Immature natural killer cell (primary cell): ENCODE measurements around the gene PADI2. TPM values are rescaled to one million over a fixed set of nuclear protein-coding genes. Genes with fewer than 3 reads are reported as not detected.

Experiments
- DNase-seq, 3 donors: peaks; one replicate each; pipeline ENCODE4 v3.0.0; 2022; ENCODE audit warnings: mixed read lengths in 1 of 3
- H3K27ac Mint-ChIP-seq, 6 donors: one replicate each; pipeline ENCODE4 v1.8.0; 2020; ENCODE audit warnings: mixed read lengths in 6 of 6, mild to moderate bottlenecking in 5 of 6, inconsistent platforms in 4 of 6, moderate library complexity in 3 of 6
- H3K27me3 Mint-ChIP-seq, 3 donors: one replicate each; pipeline ENCODE4 v1.8.0; 2020 to 2021; ENCODE audit warnings: low read depth in 3 of 3, mild to moderate bottlenecking in 3 of 3, mixed read lengths in 3 of 3, moderate library complexity in 3 of 3, inconsistent platforms in 1 of 3
- H3K36me3 Mint-ChIP-seq, 3 donors: one replicate each; pipeline ENCODE4 v1.8.0; 2020; ENCODE audit warnings: mixed read lengths in 3 of 3, inconsistent platforms in 2 of 3, mild to moderate bottlenecking in 2 of 3
- H3K4me1 Mint-ChIP-seq, 2 donors: one replicate each; pipeline ENCODE4 v1.8.0; 2020; ENCODE audit warnings: inconsistent platforms in 2 of 2, mild to moderate bottlenecking in 2 of 2, mixed read lengths in 2 of 2, moderate library complexity in 1 of 2
- H3K4me3 Mint-ChIP-seq, 5 donors: one replicate each; pipeline ENCODE4 v1.8.0; 2020; ENCODE audit warnings: mild to moderate bottlenecking in 5 of 5, mixed read lengths in 5 of 5, inconsistent platforms in 3 of 5, moderate library complexity in 3 of 5
- H3K9me3 Mint-ChIP-seq, 6 donors: one replicate each; pipeline ENCODE4 v1.8.0; 2020; ENCODE audit warnings: mild to moderate bottlenecking in 6 of 6, mixed read lengths in 6 of 6, inconsistent platforms in 4 of 6, moderate library complexity in 3 of 6
- polyA plus RNA-seq, 3 donors: library from polyadenylated mRNA; unstranded; fragments of 300-500 nt; fragmentation: Illumina TruSeq; gene quantifications; one replicate each; pipeline ENCODE4 v1.2.3, GENCODE V29; 2021

Gene PADI2
- polyA plus RNA-seq, 3 donors from 2014 or later, result 0.15 to 1.6 (median 0.20) TPM

DNA sequence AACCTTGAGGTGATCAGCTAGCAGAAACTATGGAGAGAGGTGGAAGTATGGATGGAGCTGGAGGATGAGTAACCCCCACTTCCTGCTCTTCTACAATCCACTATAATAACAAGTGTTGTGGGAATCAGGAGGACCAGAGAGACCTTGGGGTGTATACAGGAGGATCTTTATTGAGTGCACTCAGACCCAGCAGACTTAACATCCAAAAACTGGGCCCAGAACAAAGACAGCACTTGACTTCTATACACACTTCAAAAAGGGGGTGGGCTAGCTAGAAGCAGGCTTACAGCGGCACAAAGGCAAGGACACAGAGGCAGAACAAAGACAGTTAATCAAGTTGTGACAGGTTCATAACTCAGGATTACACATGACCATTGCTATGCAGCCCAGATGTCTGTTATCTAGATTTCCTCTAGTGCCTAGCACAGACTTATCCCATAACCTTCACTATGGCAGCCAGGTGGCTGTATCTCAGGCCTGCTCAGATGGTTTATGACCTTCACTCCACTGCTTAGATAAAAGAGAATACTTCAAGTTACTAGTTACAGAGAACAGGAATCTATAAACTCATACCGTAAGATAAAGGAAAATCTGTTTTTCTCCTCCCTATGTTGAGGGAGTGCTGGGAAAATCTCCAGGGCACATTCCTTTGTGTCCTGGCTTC is 36.1 kb upstream of the PADI2 start:
- Mint-ChIP-seq H3K9me3 (peaks cover 9 to 54% (median 43%) of the 10 kb centered on the region in 6 donors), H3K27me3 (peaks cover 3 to 24% (median 11%) of the 10 kb centered on the region in 3 donors), H3K36me3 (peaks cover 3 to 31% (median 20%) of the 10 kb centered on the region in 3 donors), H3K4me3 (no peak overlapping the region), H3K27ac (no peak overlapping the region), H3K4me1 (no peaks in the 10 kb centered on the region)
- no peak for DNase-seq

DNA sequence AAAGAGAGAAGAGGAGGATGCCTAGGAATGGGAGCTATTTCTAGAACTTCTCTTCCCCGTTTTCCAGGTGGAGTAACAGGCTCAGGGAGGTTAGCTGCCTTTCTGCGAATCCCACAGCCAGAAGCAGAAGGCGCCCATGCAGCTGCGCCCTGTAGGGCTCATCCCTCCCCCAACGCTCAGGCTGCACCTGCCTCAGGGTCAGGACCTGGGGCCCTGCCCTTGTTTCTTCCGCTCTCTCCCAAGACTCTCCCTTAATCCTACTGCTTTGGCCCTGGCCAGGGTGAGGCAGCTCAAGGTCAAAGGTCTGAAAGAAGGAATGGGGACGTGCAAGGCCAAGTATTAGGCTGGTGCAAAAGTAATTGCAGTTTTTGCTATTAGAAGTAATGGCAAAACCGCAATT is 30.5 kb upstream of the PADI2 start:
- H3K9me3 Mint-ChIP-seq, result peaks cover 0 to 33% (median 26%) of the 10 kb centered on the region in 6 donors
- no peak overlapping the region for H3K27ac Mint-ChIP-seq
- no peak overlapping the region for H3K4me3 Mint-ChIP-seq
- peaks cover 0 to 17% (median 16%) of the 10 kb centered on the region in 3 donors for H3K36me3 Mint-ChIP-seq
- DNase-seq, result no peak
- H3K27me3 Mint-ChIP-seq, result peaks cover 4 to 23% (median 13%) of the 10 kb centered on the region in 3 donors
- no peaks in the 10 kb centered on the region for H3K4me1 Mint-ChIP-seq

DNA sequence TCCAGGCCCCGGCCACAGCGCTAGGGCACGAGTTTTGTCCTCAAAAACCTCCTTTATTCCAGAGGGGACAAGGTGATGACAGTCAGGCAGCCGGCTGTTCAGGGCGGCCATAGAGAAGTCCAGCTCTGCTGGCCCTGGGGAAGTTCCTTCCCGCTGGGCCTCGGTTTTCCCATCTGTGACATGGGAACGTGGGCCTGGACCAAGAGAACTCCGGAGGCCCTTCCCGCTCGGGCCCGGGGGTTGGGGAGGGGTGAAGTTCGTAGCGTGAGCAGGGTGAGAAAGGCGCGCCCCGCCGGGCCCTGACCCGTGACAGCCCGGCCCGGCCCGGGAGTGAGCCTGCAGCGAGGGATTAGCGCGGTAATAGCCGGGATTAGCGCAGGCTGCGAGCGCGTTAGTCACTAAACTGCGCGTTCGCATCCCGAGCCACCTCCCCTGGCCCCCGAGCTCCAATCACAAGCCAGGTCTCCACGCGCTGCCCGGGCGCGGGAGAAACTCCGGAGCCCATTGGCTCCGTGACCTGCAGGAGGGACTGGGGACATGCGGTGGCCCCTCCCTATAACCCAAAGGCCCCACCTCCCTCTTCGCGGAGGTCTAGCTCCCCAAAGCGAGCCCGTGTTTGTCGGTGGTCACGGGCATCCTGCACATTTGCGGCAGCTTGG is 29.8 kb upstream of the PADI2 start:
- DNase-seq, result no peak
- Mint-ChIP-seq H3K4me1 (no peaks in the 10 kb centered on the region), H3K4me3 (no peak overlapping the region), H3K9me3 (peaks cover 0 to 26% (median 19%) of the 10 kb centered on the region in 6 donors), H3K27me3 (peaks cover 4 to 17% (median 7%) of the 10 kb centered on the region in 3 donors), H3K27ac (no peak overlapping the region), H3K36me3 (peaks cover 0 to 16% (median 10%) of the 10 kb centered on the region in 3 donors)

DNA sequence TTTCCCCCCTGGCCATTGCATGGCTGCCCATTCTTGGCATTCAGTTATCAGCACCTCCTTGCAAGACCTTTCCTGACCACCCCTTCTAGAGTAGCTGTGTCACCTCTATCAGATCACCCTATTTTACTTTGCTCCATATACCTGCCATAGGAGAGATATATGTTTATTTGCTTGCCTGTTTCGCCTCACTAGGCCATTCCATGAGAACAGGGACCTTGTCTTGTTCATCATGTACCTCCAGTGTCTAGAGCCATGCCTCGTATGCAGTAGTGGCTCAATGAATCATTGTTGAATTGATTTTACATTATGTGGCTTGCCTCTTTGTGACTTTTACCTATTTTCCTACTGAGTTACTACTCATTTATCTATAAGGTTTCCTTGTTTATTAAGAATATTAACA is 26.4 kb upstream of the PADI2 start:
- peaks cover 4 to 6% (median 5%) of the 10 kb centered on the region in 3 donors for H3K27me3 Mint-ChIP-seq
- no peak overlapping the region for H3K27ac Mint-ChIP-seq
- H3K4me3 Mint-ChIP-seq, result no peak overlapping the region
- no peaks in the 10 kb centered on the region for H3K4me1 Mint-ChIP-seq
- no peaks in the 10 kb centered on the region for H3K36me3 Mint-ChIP-seq
- peaks cover 0 to 2% (median 0%) of the 10 kb centered on the region in 6 donors for H3K9me3 Mint-ChIP-seq
- no peak for DNase-seq

DNA sequence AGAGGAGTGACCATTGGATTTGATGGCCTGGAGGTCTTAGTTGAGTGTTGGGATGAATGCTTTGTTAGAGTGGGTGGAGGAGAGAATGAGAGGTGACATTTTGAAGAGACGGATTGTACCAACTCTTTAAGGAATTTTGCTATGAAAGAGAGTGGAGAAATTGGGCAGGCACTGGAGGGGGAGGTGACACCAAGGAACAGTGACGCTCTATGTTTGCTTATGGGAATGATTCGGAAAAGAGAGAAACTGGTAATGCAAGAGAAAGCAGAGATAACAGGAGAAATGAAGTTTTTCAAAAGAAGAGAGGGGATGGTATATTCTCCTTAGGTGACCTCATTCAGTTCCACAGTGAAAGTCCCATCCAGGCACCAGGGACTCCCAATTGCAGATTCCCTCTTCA is 24.5 kb upstream of the PADI2 start:
- no peak overlapping the region for H3K27ac Mint-ChIP-seq
- no peaks in the 10 kb centered on the region for H3K36me3 Mint-ChIP-seq
- DNase-seq, result no peak
- no peaks in the 10 kb centered on the region for H3K4me1 Mint-ChIP-seq
- peaks cover 0 to 6% (median 5%) of the 10 kb centered on the region in 3 donors for H3K27me3 Mint-ChIP-seq
- no peak overlapping the region for H3K4me3 Mint-ChIP-seq
- H3K9me3 Mint-ChIP-seq, result peaks cover 0 to 2% (median 0%) of the 10 kb centered on the region in 6 donors

DNA sequence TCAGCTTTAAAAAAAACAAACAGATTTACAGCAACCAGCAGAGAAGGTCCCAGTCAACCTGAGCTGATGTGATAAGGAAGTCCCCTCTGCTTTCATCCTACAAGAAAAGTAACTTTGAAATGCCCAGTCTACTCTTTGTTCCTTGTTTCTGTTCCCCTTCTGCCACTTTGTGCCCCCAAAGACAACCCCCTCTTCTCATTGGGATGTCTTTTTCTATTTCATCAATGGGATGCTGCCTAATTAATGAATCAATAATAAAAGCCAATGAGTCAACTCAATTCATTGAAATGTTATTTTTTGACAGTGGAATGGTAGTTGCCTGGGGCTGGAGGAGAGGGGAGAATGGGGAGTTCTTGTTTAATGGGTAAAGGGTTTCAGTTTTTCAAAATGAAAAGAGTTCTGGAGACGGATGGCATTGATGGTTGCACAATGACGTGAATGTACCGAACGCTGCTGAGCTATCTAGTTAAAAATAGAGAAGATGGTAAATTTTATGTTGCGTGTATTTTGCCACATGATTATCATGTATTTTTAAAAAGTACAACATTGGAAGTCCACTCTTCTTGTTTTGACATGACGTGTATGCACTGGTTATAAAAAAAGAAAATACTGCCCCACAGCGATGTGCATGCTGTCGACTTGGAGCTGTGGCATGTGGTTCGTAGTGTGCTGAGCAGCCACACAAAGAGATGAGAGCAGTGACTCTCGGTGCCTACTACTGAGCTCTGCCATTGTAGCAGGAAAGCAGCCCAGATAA is 22.4 kb upstream of the PADI2 start:
- H3K36me3 Mint-ChIP-seq, result no peaks in the 10 kb centered on the region

DNA sequence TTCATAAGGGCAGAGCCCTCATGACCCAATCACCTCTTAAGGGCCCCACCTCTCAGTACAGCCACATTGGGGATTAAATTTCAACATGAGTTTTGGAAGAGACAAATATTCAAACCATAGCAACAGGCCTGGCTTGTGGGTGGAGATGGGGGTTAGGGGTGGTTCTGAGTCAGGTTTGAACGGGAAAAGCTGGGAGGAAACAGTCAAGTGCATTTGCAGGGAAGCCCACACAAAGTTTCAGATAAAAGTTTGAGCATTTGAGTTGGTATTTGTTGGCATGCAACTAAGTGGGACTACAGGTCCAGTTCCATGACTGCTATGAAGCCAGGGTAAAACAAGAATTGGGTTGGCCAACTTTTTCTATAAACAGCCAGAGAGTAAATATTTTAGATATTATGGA is 21.0 kb upstream of the PADI2 start:
- no peak for DNase-seq
- no peaks in the 10 kb centered on the region for H3K36me3 Mint-ChIP-seq
- H3K4me3 Mint-ChIP-seq, result no peak overlapping the region
- peaks cover 0 to 2% (median 0%) of the 10 kb centered on the region in 6 donors for H3K9me3 Mint-ChIP-seq
- H3K27me3 Mint-ChIP-seq, result peaks cover 2 to 9% (median 2%) of the 10 kb centered on the region in 3 donors
- no peaks in the 10 kb centered on the region for H3K4me1 Mint-ChIP-seq
- H3K27ac Mint-ChIP-seq, result no peak overlapping the region

More for the DNA sequence above, 22.4 kb upstream of the PADI2 start:
- Mint-ChIP-seq H3K4me3 (no peak overlapping the region), H3K9me3 (peaks cover 0 to 2% (median 0%) of the 10 kb centered on the region in 6 donors), H3K27me3 (peaks cover 2 to 6% (median 2%) of the 10 kb centered on the region in 3 donors), H3K27ac (no peak overlapping the region), H3K4me1 (no peaks in the 10 kb centered on the region)
- no peak for DNase-seq

DNA sequence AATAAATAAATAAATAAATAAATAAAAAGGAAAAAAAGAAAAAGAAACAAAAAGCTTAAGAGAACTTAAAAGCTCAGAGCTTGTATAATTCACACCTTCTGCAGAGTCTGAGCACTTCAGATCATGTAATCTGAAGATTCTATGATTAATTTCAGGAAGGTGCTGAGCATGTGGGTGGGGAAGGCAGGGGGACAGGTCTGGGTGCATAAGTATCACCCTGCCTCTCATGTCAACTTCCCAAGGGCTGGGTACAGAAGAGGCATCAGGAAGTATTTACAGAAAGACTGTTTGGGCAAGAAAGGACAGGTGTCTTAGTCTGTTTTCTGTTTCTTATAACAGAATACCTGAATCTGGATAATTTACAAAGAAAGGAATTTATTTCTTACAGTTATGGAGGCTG is 20.4 kb upstream of the PADI2 start:
- Mint-ChIP-seq H3K36me3 (no peaks in the 10 kb centered on the region), H3K27me3 (peaks cover 2 to 9% (median 2%) of the 10 kb centered on the region in 3 donors), H3K4me1 (no peaks in the 10 kb centered on the region), H3K9me3 (peaks cover 0 to 2% (median 0%) of the 10 kb centered on the region in 6 donors), H3K4me3 (no peak overlapping the region), H3K27ac (no peak overlapping the region)
- DNase-seq, result no peak

DNA sequence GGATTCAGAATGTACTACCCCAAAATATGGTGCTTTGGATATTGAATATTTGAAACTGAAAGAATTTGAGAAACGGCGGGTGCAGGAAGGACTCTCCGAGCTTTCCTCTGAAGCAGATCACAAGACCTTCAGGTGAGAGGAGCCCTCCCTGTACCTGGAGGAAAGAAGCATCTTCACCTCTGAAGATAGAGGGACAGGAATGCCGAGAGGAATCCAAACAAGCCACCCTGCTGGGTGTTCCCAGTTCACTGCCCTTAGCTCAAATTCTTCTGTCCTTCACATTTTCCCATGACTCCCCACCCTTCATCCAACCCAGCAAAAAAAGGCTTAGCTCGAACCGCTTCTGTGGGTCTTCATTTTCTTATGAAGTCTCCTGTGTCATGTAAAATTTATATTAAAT is 18.2 kb upstream of the PADI2 start:
- no peak for DNase-seq
- no peak overlapping the region for H3K27ac Mint-ChIP-seq
- H3K4me1 Mint-ChIP-seq, result no peaks in the 10 kb centered on the region
- H3K9me3 Mint-ChIP-seq, result peaks cover 0 to 2% (median 0%) of the 10 kb centered on the region in 6 donors
- H3K4me3 Mint-ChIP-seq, result no peak overlapping the region
- H3K27me3 Mint-ChIP-seq, result peaks cover 2 to 9% (median 2%) of the 10 kb centered on the region in 3 donors
- no peaks in the 10 kb centered on the region for H3K36me3 Mint-ChIP-seq

DNA sequence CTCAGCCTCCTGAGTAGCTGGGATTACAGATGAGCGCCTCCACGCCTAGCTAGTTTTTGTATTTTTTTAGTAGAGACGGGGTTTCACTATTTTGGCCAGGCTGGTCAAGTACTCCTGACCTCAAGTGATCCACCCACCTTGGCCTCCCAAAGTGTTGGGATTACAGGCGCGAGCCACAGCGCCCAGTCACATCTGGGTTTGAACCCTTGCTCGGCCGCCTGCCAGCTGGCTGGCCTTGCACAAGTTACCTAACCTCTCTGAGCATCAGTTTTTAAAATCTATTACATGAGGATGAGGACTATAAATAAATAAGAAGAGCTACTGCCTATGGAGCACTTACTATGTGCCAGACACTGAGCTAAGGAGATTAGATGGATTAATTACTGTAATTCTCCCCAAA is 17.7 kb upstream of the PADI2 start:
- H3K9me3 Mint-ChIP-seq, result peaks cover 0 to 2% (median 0%) of the 10 kb centered on the region in 6 donors
- no peak overlapping the region for H3K27ac Mint-ChIP-seq
- no peak for DNase-seq
- peaks cover 2 to 9% (median 2%) of the 10 kb centered on the region in 3 donors for H3K27me3 Mint-ChIP-seq
- no peak overlapping the region for H3K4me3 Mint-ChIP-seq
- H3K36me3 Mint-ChIP-seq, result no peaks in the 10 kb centered on the region
- H3K4me1 Mint-ChIP-seq, result no peaks in the 10 kb centered on the region

DNA sequence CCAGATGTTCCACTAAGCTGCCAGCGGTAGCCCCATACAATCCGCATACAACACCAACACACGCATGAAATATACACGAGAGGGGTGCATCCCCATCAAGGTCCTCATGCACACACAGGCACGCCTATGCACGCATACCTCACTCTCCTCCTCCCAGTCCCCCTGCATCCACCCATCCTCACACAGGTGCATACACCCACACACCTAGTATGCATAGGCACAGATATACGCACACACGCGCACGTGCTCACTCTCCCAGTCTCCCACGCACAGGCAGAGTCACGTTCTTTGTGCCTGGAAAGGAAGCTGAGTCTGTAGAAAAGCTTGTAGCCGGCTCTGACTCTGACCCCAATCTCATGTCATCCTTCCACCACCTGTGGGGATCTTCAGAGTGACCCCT is 16.9 kb upstream of the PADI2 start:
- DNase-seq, result no peak
- H3K9me3 Mint-ChIP-seq, result peaks cover 0 to 2% (median 0%) of the 10 kb centered on the region in 6 donors
- no peak overlapping the region for H3K27ac Mint-ChIP-seq
- H3K27me3 Mint-ChIP-seq, result peaks cover 2 to 9% (median 2%) of the 10 kb centered on the region in 3 donors
- no peaks in the 10 kb centered on the region for H3K4me1 Mint-ChIP-seq
- no peaks in the 10 kb centered on the region for H3K36me3 Mint-ChIP-seq
- H3K4me3 Mint-ChIP-seq, result no peak overlapping the region

DNA sequence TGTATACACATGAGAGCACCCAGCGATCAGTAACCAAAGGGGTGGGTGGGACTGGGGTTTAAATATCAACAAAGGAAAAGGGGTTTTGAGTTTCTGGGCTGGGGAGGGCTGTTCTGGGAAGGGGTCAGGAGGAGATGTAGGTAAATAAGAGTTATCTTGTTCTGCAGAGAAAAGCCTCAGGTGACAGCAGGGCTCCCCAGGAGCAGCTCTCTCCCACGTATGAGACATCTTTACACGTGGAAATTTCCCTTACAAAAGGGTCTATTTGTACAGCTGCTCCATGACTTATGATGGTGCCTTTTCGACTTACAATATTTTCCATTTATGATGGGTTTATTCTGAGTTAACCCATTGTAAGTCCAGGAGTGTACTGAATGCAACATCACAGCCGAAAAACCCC is 16.3 kb upstream of the PADI2 start:
- Mint-ChIP-seq H3K27ac (no peak overlapping the region), H3K27me3 (peaks cover 2 to 9% (median 4%) of the 10 kb centered on the region in 3 donors), H3K4me1 (no peaks in the 10 kb centered on the region), H3K4me3 (no peak overlapping the region), H3K9me3 (peaks cover 0 to 2% (median 0%) of the 10 kb centered on the region in 6 donors), H3K36me3 (no peaks in the 10 kb centered on the region)
- DNase-seq, result no peak

DNA sequence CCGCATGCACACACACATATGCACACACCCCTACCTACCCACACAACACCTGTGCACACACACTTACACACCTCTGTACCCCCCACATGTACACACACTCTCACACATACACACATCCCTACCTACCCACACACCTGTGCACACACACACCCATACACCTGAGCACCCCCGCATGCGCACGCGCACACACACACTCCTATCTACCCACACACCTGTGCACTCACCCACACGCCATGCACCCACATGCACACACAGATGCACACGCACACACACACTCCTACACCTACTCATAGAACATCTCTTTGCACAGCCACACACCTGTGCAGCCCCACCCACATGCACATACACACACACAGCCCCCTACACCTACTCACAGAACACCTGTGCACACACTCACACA is 15.5 kb upstream of the PADI2 start:
- Mint-ChIP-seq H3K9me3 (peaks cover 0 to 2% (median 0%) of the 10 kb centered on the region in 6 donors), H3K4me3 (no peak overlapping the region), H3K27ac (no peak overlapping the region)

DNA sequence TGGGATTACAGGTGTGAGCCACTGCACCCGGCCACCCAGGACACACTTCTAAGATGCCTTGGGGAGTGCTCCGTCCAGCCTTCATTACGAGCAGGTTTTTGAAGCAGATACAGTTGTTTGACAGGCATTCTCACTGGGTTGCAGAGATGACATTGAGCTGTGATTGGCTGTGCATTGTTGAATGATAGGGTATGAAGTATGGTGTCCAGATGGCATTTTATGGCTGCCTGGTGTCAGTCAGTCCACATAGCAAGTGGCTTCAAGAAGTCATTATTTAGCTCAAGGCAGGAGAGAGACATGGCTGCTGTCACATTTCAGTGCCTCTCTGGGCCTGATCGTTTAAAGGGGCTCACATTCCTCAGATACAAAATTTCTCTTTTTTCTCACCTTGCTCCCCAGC is 14.8 kb upstream of the PADI2 start:
- peaks cover 0 to 9% (median 4%) of the 10 kb centered on the region in 3 donors for H3K27me3 Mint-ChIP-seq
- H3K4me3 Mint-ChIP-seq, result no peak overlapping the region
- DNase-seq, result no peak
- H3K4me1 Mint-ChIP-seq, result no peaks in the 10 kb centered on the region
- H3K36me3 Mint-ChIP-seq, result no peaks in the 10 kb centered on the region
- peaks cover 0 to 2% (median 0%) of the 10 kb centered on the region in 6 donors for H3K9me3 Mint-ChIP-seq
- H3K27ac Mint-ChIP-seq, result no peak overlapping the region

More for the DNA sequence above, 15.5 kb upstream of the PADI2 start:
- H3K4me1 Mint-ChIP-seq, result no peaks in the 10 kb centered on the region
- DNase-seq, result no peak
- no peaks in the 10 kb centered on the region for H3K36me3 Mint-ChIP-seq
- peaks cover 0 to 9% (median 4%) of the 10 kb centered on the region in 3 donors for H3K27me3 Mint-ChIP-seq
